ENCODE data around the gene TMC8.
"Not testable (repeated sequence)": the region's sequence is repeated elsewhere in the genome, so short reads cannot be mapped to it uniquely, and the experiment has no call there.

GRCh38 chr17:78171591-78172248 is 41.1 kb downstream of the TMC8 start:
- TF ChIP-seq CTCF (tag by site-specific recombination; IDR thresholded peaks at IDR 0.05): 0 out of 2 replicates have a peak, but pooled peaks have one; percentile 12
- not testable (repeated sequence) for TF ChIP-seq ZNF488, ZNF24, ZNF707 (tag by site-specific recombination; IDR thresholded peaks at IDR 0.05)
